Measurements from ENCODE around the gene FOXB1.

The FOXB1 gene

DNA sequence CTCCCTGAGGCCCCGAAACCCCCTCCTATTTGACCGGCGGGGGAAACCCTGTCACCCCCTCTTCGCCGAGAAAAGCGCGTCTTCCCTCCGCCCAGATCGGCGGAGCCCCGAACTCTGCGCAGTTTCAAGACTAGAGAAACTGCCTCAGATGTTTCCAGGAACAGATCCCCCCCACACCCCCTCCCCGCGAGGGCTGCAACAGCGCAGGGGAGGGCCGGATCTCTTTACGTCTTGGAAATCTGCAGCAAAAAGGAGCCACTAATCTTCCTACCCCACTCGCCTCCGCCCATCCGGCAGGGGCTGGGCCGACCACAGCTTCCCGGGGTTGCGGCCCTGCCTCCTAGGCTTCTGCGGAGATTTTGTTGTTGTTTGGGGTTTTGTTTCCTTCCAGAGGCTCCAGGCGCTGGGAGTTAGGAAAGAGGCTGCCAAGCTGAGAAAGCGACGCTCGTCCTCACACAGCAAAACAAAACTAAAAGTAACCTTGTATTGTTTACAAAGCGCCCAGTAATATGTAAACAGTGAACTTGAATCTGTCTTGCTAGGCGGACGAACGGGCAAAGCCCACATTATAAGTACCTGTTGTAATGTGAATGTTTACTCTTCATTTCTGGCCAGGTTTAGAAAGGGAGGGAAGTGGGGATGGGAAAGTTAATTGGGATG, 2.2 kb downstream of the FOXB1 start:
- DNase-seq (ENCODE audit: extremely low spot score), result peak; percentile 51
- ChIA-PET POLR2A (no interaction called here), CTCF (interaction anchor here (0.8 kb wide), 1 partner anchor 9 kb away, joined by 3 read pairs; no protein-coding TSS in a partner anchor)
- TF ChIP-seq, protein P1, sequence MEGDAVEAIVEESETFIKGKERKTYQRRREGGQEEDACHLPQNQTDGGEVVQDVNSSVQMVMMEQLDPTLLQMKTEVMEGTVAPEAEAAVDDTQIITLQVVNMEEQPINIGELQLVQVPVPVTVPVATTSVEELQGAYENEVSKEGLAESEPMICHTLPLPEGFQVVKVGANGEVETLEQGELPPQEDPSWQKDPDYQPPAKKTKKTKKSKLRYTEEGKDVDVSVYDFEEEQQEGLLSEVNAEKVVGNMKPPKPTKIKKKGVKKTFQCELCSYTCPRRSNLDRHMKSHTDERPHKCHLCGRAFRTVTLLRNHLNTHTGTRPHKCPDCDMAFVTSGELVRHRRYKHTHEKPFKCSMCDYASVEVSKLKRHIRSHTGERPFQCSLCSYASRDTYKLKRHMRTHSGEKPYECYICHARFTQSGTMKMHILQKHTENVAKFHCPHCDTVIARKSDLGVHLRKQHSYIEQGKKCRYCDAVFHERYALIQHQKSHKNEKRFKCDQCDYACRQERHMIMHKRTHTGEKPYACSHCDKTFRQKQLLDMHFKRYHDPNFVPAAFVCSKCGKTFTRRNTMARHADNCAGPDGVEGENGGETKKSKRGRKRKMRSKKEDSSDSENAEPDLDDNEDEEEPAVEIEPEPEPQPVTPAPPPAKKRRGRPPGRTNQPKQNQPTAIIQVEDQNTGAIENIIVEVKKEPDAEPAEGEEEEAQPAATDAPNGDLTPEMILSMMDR (IDR thresholded peaks at IDR 0.05; ENCODE audit: control extremely low read depth, extremely low read depth, low read depth, missing control alignments), result no peak

DNA sequence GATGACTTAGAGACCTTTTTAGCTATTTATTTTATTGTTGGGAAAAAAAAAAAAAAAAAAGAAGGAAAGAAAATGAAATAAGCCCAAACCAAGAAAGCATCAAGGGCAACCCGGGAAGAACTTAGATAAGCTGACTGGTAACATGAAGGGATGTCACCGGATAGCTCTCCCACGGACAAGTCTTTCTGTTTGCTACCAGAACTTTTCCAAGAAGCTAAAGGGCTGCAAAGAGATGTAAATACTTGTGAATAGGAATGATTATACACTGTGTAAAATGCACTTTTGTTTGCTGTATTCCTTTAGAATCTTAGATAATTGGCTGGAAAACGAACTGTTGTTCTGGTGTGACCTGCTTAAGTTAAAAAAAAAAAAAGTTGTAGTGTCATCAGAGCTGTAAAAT, 2.8 kb downstream of the FOXB1 start:
- ChIA-PET POLR2A (no interaction called here), CTCF (interaction anchor here (0.8 kb wide), 1 partner anchor 9 kb away, joined by 3 read pairs; no protein-coding TSS in a partner anchor)
- TF ChIP-seq, protein P1 (IDR thresholded peaks at IDR 0.05; ENCODE audit: control extremely low read depth, extremely low read depth, low read depth, missing control alignments), result no peak
- DNase-seq (ENCODE audit: extremely low spot score), result no peak

- no peak for DNase-seq (ENCODE audit: extremely low spot score)
- TF ChIP-seq, protein P1 (IDR thresholded peaks at IDR 0.05; ENCODE audit: control extremely low read depth, extremely low read depth, low read depth, missing control alignments), result no peak
- ChIA-PET CTCF (no interaction called here), POLR2A (no interaction called here)
These were observed 5.2 kb downstream of the FOXB1 start for GRCh38 chr15:60009124-60009960.

DNA sequence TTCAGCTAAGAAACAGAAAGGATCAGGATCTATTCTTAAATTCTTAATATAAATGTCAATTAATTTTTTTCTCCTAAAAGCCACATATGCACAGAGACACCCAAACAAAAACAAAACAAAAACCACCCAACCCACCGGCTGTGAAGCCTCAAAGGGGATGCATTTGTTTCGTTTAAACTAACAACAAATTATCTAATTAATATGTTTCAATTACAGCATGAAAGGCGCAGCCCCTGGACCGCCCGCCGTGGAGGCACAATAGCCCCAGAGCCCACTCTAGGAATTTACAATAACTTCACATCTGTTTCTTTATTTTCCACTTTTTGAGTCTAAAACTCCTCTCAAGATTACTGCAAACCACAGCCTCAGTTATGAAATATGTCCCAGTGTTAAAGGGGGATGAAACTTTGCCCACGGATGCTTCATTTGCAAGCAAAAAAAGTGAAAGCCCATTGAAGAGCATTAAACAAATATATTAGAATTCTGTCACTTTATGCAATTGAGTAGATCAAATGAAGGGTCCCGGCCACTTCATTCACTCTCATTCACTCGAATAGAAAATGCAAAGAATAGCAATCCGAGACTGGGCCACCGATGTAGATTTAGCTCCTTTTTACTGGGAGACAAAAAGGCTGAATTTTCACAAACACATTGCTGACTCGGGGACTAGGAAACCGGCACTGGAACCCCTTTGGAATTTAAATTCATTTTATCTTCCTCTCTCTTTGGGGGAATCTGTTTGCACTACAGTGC, 6.0 kb downstream of the FOXB1 start:
- DNase-seq (ENCODE audit: extremely low spot score), result no peak
- ChIA-PET CTCF (interaction anchor here (0.7 kb wide), 1 partner anchor 170 kb away, joined by 3 read pairs; no protein-coding TSS in a partner anchor), POLR2A (no interaction called here)
- TF ChIP-seq, protein P1 (IDR thresholded peaks at IDR 0.05; ENCODE audit: control extremely low read depth, extremely low read depth, low read depth, missing control alignments), result no peak

DNA sequence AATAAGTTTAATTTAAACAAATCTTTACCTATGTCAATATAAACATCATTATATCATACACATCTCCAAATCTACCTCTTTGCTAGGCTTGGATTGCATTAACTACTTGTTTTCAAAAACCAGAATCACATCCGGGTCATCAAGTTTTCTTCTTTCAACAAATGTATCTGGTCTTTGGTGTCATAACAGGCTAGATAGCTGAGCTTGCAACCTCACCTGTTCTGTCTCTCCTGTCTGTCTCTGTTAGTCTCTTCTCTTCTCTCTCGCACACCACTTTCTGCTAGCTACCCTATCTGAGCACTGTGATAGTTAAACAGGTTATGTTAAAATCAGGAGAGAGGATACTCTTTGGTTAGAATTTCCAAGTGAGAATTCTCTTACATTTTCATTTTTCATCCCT, 6.7 kb downstream of the FOXB1 start:
- no peak for DNase-seq (ENCODE audit: extremely low spot score)
- TF ChIP-seq, protein P1 (IDR thresholded peaks at IDR 0.05; ENCODE audit: control extremely low read depth, extremely low read depth, low read depth, missing control alignments), result no peak
- ChIA-PET CTCF (no interaction called here), POLR2A (no interaction called here)

DNA sequence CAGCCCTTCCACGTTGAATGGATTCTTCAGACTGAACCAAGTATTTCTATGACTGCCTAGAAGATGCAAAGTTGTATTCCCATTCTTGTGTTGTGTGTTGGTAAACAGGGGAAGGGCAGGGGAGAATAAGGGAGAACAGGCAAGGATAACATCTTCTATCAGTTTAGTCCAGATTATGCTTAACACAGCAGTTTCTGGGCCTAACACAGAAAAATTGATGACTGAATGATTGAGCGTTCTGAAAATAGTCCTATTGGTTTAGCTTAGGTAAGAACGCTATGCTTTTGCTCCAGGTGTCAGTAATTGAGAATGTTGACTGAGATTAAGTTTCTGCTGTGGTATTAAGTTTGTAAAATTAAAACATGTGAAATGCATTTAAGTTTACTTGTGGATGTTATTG, 8.6 kb downstream of the FOXB1 start:
- POLR2A ChIA-PET, result no interaction called here
- no peak for DNase-seq (ENCODE audit: extremely low spot score)
- CTCF ChIA-PET, result no interaction called here
- TF ChIP-seq, protein P1 (IDR thresholded peaks at IDR 0.05; ENCODE audit: control extremely low read depth, extremely low read depth, low read depth, missing control alignments), result no peak
